ENCODE results near the gene SMIM29.

SMIM29 gene

GRCh38 chr6:34285448-34286164, 36.8 kb upstream of the SMIM29 start:
- peaks cover 10% of the 10 kb centered on the region for H3K9me3 Mint-ChIP-seq
- H3K27me3 Mint-ChIP-seq (ENCODE audit: low read depth, poor library complexity), result peaks cover 3% of the 10 kb centered on the region
- no peak overlapping the region for H3K27ac Mint-ChIP-seq
- TF ChIP-seq CTCF (IDR thresholded peaks at IDR 0.05), result no peak
- no peak overlapping the region for H3K4me3 Mint-ChIP-seq
- no peak for DNase-seq
- peaks cover 31% of the 10 kb centered on the region for H3K4me1 Mint-ChIP-seq
- H3K36me3 Mint-ChIP-seq (ENCODE audit: low read depth), result peaks cover 77% of the 10 kb centered on the region

DNA sequence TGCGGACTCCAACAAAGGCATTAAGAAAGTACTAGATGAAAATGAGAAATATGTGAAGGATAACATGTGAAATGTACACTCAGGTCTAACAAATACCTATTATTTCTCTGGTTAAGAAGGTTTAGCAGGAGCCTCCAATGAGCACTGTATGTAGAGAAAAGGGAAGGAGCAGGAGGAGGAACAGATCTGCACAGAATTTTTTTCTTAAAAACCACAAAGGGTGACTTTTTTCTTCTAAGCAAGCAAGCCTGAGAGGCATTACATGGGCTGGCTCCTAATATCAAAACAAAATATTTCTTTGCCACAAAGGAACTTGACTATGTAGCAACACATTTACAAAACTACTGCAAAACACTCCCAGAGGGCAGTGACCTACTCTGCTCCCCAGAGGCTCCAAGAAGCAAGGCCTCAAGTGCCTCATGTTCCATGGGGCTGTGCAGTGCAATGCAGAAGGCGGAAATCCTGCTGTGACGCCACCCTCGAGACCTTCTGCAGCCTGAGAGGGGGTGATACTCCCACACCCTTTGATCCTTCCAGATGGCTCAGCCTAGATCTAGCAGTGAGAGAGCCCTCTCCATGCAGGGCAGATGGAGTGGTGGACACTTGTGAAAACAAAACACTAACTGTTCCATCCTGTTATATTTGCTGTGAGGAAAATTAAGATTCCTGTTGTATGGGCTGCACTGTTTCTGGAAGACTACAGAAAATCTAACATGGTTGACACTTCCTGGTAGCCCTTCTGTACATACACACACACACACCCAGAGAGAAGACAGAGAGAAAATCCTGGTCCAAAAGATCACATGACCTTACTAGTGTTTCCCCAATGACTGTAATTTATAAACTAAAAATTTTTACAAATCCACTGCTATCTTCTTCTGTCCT, 36.0 kb upstream of the SMIM29 start:
- DNase-seq, result no peak
- H3K36me3 Mint-ChIP-seq (ENCODE audit: low read depth), result peaks cover 85% of the 10 kb centered on the region
- peaks cover 5% of the 10 kb centered on the region for H3K27me3 Mint-ChIP-seq (ENCODE audit: low read depth, poor library complexity)
- TF ChIP-seq CTCF (IDR thresholded peaks at IDR 0.05), result no peak
- peaks cover 30% of the 10 kb centered on the region for H3K4me1 Mint-ChIP-seq
- H3K4me3 Mint-ChIP-seq, result no peak overlapping the region
- peaks cover 10% of the 10 kb centered on the region for H3K9me3 Mint-ChIP-seq
- peak overlapping the region; percentile 83 for H3K27ac Mint-ChIP-seq

- Mint-ChIP-seq H3K4me3 (no peak overlapping the region), H3K9me3 (peaks cover 10% of the 10 kb centered on the region), H3K4me1 (peaks cover 27% of the 10 kb centered on the region), H3K27ac (no peak overlapping the region), H3K27me3 (ENCODE audit: low read depth, poor library complexity) (peaks cover 8% of the 10 kb centered on the region), H3K36me3 (ENCODE audit: low read depth) (peaks cover 78% of the 10 kb centered on the region)
- no peak for DNase-seq
- no peak for TF ChIP-seq CTCF (IDR thresholded peaks at IDR 0.05)
These were observed 33.0 kb upstream of the SMIM29 start for GRCh38 chr6:34281702-34282334.

DNA sequence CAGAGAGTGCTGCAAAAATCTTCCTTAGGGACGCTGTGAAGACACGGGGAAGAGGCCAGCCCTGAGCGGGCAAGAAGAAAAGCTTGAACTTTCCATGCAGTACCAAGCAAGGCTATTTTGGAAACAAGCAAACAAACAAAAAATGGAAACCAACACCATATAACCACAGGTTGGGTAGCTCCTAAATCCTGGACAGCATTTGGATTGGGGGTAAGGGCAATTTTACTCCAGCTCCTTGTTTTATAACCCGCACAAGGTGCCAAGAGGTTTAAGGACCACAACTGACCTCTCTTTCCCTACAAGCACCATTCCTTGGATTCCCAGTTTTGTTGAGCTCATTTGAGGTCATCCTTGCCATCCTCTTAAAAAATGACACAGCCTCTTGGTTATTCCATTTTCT, 31.4 kb upstream of the SMIM29 start:
- no peak overlapping the region for H3K27ac Mint-ChIP-seq
- H3K9me3 Mint-ChIP-seq, result peaks cover 7% of the 10 kb centered on the region
- DNase-seq, result no peak
- H3K27me3 Mint-ChIP-seq (ENCODE audit: low read depth, poor library complexity), result peaks cover 10% of the 10 kb centered on the region
- TF ChIP-seq CTCF (IDR thresholded peaks at IDR 0.05), result no peak
- peaks cover 35% of the 10 kb centered on the region for H3K4me1 Mint-ChIP-seq
- no peak overlapping the region for H3K4me3 Mint-ChIP-seq
- H3K36me3 Mint-ChIP-seq (ENCODE audit: low read depth), result peaks cover 62% of the 10 kb centered on the region

GRCh38 chr6:34278833-34279232, 30.0 kb upstream of the SMIM29 start:
- no peak overlapping the region for H3K27ac Mint-ChIP-seq
- no peak overlapping the region for H3K4me3 Mint-ChIP-seq
- no peak for TF ChIP-seq CTCF (IDR thresholded peaks at IDR 0.05)
- no peaks in the 10 kb centered on the region for H3K9me3 Mint-ChIP-seq
- H3K27me3 Mint-ChIP-seq (ENCODE audit: low read depth, poor library complexity), result peaks cover 10% of the 10 kb centered on the region
- H3K4me1 Mint-ChIP-seq, result peaks cover 27% of the 10 kb centered on the region
- DNase-seq, result no peak
- H3K36me3 Mint-ChIP-seq (ENCODE audit: low read depth), result peaks cover 55% of the 10 kb centered on the region

Measured in nephron progenitor cell (in vitro differentiated cells).